ENCODE results near the gene MKNK1. TPM values are rescaled to one million over a fixed set of nuclear protein-coding genes. Genes with fewer than 3 reads are reported as not detected.

MKNK1 gene
- total and polyA plus RNA-seq, 2 of the 8 experiments (the other 6 are each of a cell fraction or from before 2014, with no cell fraction given), result 13.9 to 21.5 TPM

- CTCF ChIA-PET (ENCODE audit: partially characterized antibody), result interaction anchor here (0.7 to 25.0 kb wide), 33 partner anchors 8 to 669 kb away, joined by 3 to 1068 read pairs (median 5); partner anchors contain the start of genes DMBX1, KNCN, MKNK1 and MOB3C
- peak; percentile 47 to 96 for DNase-seq (ENCODE audit: low read depth in 1 of 2, low spot score in 2 of 2)
- TF ChIP-seq RNF2 (IDR thresholded peaks at IDR 0.05; ENCODE audit: borderline replicate concordance, low read depth, low read length, missing control alignments, poor library complexity, severe bottlenecking), result no peak
- TF ChIP-seq, protein P1, sequence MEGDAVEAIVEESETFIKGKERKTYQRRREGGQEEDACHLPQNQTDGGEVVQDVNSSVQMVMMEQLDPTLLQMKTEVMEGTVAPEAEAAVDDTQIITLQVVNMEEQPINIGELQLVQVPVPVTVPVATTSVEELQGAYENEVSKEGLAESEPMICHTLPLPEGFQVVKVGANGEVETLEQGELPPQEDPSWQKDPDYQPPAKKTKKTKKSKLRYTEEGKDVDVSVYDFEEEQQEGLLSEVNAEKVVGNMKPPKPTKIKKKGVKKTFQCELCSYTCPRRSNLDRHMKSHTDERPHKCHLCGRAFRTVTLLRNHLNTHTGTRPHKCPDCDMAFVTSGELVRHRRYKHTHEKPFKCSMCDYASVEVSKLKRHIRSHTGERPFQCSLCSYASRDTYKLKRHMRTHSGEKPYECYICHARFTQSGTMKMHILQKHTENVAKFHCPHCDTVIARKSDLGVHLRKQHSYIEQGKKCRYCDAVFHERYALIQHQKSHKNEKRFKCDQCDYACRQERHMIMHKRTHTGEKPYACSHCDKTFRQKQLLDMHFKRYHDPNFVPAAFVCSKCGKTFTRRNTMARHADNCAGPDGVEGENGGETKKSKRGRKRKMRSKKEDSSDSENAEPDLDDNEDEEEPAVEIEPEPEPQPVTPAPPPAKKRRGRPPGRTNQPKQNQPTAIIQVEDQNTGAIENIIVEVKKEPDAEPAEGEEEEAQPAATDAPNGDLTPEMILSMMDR (IDR thresholded peaks at IDR 0.05; ENCODE audit: control extremely low read depth in 1 of 3, insufficient read depth in 1 of 3, low read depth in 1 of 3, low read length in 3 of 3), result peak in 2 of 3 experiments; percentile 97 to 99; a peak in 3 of 4 replicates
- peak in 1 of 2 experiments; percentile 61; a peak in 1 of 4 replicates for TF ChIP-seq SIN3A (conservative IDR thresholded peaks at IDR 0.05 in 1 of 2, IDR thresholded peaks at IDR 0.05 in 1 of 2; ENCODE audit: low read depth in 1 of 2, low read length in 2 of 2)
- TF ChIP-seq RAD21 (IDR thresholded peaks at IDR 0.05 in 1 of 2, conservative IDR thresholded peaks at IDR 0.05 in 1 of 2; ENCODE audit: low read depth in 2 of 2, low read length in 2 of 2), result peak; percentile 98 to 100
- TF ChIP-seq SP2 (IDR thresholded peaks at IDR 0.05; ENCODE audit: low read length), result no peak
- TF ChIP-seq EGR1 (IDR thresholded peaks at IDR 0.05; ENCODE audit: borderline replicate concordance, low read depth, low read length), result no peak
- TF ChIP-seq CHD2 (IDR thresholded peaks at IDR 0.05; ENCODE audit: low read length), result no peak
Measured at GRCh38 chr1:46527474-46528296, 76.4 kb downstream of the MKNK1 start.

More at GRCh38 chr1:46527474-46528296, 76.4 kb downstream of the MKNK1 start:
- Histone ChIP-seq H3K9ac (replicated peaks in 1 of 4; ENCODE audit: extremely low read depth in 1 of 4, low read depth in 3 of 4, low read length in 3 of 4) (no peak overlapping the region), H4K20me1 (replicated peaks in 1 of 2; ENCODE audit: control insufficient read depth in 1 of 2, insufficient read depth in 2 of 2, low read length in 2 of 2) (peaks cover 2 to 3% of the 10 kb centered on the region in 2 experiments), H3K27ac (ENCODE audit: low read depth, low read length) (no peak overlapping the region), H4K91ac (replicated peaks; ENCODE audit: insufficient read length, low read length) (no peak overlapping the region), H3K18ac (ENCODE audit: extremely low read depth, low read length) (no peak overlapping the region), H3K4ac (replicated peaks; ENCODE audit: insufficient read length, low read depth, low read length) (no peak overlapping the region), H4K8ac (ENCODE audit: extremely low read depth, insufficient read depth, low read length) (no peak overlapping the region), H2BK120ac (replicated peaks; ENCODE audit: low read depth, low read length) (no peak overlapping the region), H4K5ac (ENCODE audit: insufficient read length, low read depth, low read length) (no peak overlapping the region), H2BK12ac (ENCODE audit: low read depth, low read length) (no peak overlapping the region; the same call in 1 of the 2 replicates), H3K9me3 (ENCODE audit: insufficient read depth in 2 of 2, low read depth in 1 of 2, low read length in 1 of 2) (no peaks in the 10 kb centered on the region), H2AFZ (ENCODE audit: low read length) (no peak overlapping the region), H3K23ac (ENCODE audit: insufficient read length) (no peak overlapping the region), H3K4me3 (ENCODE audit: extremely low read depth in 1 of 4, insufficient read depth in 2 of 4, low read depth in 3 of 4, low read length in 4 of 4) (no peak overlapping the region), H2BK15ac (ENCODE audit: low read length) (no peak overlapping the region), H2BK5ac (ENCODE audit: low read depth, low read length) (no peak overlapping the region), H3K79me2 (ENCODE audit: control insufficient read depth in 1 of 2, insufficient read depth in 2 of 2, low read length in 2 of 2) (no peaks in the 10 kb centered on the region), H3K4me1 (replicated peaks in 1 of 4; ENCODE audit: control insufficient read depth in 3 of 4, insufficient read depth in 4 of 4, low read length in 3 of 4) (peaks cover 8 to 31% (median 18%) of the 10 kb centered on the region in 4 experiments), H3K79me1 (ENCODE audit: low read depth, low read length) (no peaks in the 10 kb centered on the region), H3K36me3 (ENCODE audit: control insufficient read depth in 2 of 4, insufficient read depth in 4 of 4, low read length in 3 of 4) (no peaks in the 10 kb centered on the region), H2AK5ac (ENCODE audit: low read depth, low read length) (no peak overlapping the region), H3K23me2 (ENCODE audit: low read depth, low read length) (0 out of 2 replicates have a peak, but pooled peaks cover 1% of the 10 kb centered on the region), H2BK20ac (ENCODE audit: low read length) (no peak overlapping the region), H3K4me2 (ENCODE audit: insufficient read depth in 1 of 2, low read depth in 2 of 2, low read length in 2 of 2) (no peak overlapping the region; a peak in 1 of 4 replicates), H3K56ac (replicated peaks; ENCODE audit: insufficient read length, low read depth, low read length) (no peak overlapping the region), H3K14ac (ENCODE audit: insufficient read length) (no peak overlapping the region), H3K27me3 (replicated peaks in 1 of 4; ENCODE audit: control insufficient read depth in 3 of 4, extremely low read depth in 1 of 4, insufficient read depth in 3 of 4, low read length in 3 of 4) (peaks cover 22 to 88% (median 72%) of the 10 kb centered on the region in 4 experiments)
- peak; percentile 78 for FAIRE-seq
- 28% methylated on average over 3 of the region's 3 CpGs; no CpG with 5 or more reads in 1 of the 2 experiments for WGBS, 2 experiments (ENCODE audit: extremely low coverage in 1 of 2, insufficient coverage in 1 of 2, insufficient read length in 1 of 2, insufficient replicate concordance in 2 of 2, low coverage in 1 of 2, low lambda C conversion rate in 2 of 2, missing lambda C conversion rate in 1 of 2)
- POLR2A ChIA-PET (ENCODE audit: partially characterized antibody), result interaction anchor here (0.7 to 2.6 kb wide), 8 partner anchors 40 to 149 kb away, joined by 3 to 20 read pairs (median 4); no protein-coding TSS in a partner anchor

All from H1 (cell line).